Kidney (tissue), 14 donors: ENCODE results near the gene TCTN3. TPM values are rescaled to one million over a fixed set of nuclear protein-coding genes. Genes with fewer than 3 reads are reported as not detected.
A peak's percentile ranks its signal among the peaks of the same experiment; 100 is the strongest.

Source experiments
- DNase-seq, 5 donors: peaks; one replicate each; pipeline ENCODE4 v3.0.0-alpha.2; 2013 to 2020
- FAIRE-seq: peaks from 2 replicates; lab custom pipeline; 2012; peaks lifted over from hg19 to GRCh38; lab: Jason Lieb, UNC
- H3K27ac ChIP-seq, 2 donors: one replicate each; pipeline ENCODE4 v1.7.0; 2013; ENCODE audit warnings: low read depth in 2 of 2, low read length in 2 of 2, inconsistent platforms in 1 of 2
- H3K27me3 ChIP-seq: one replicate; pipeline ENCODE4 v1.7.1; 2013; ENCODE audit warnings: low read length, inconsistent platforms; ENCODE audit not compliant: control insufficient read depth, insufficient read depth
- H3K36me3 ChIP-seq, 3 donors: one replicate each; pipeline versions ENCODE4 v1.7.0 to v1.7.1; 2013; ENCODE audit warnings: low read length in 3 of 3, control low read depth in 1 of 3, inconsistent platforms in 1 of 3; ENCODE audit not compliant: insufficient read depth in 3 of 3, control insufficient read depth in 2 of 3
- H3K4me1 ChIP-seq, 3 donors: one replicate each; pipeline versions ENCODE4 v1.7.0 to v1.7.1; 2013; ENCODE audit warnings: low read length in 3 of 3, inconsistent platforms in 1 of 3, low read depth in 1 of 3; ENCODE audit not compliant: control insufficient read depth in 2 of 3, insufficient read depth in 2 of 3
- H3K4me3 ChIP-seq, 3 donors: one replicate each; pipeline versions ENCODE4 v1.7.0 to v1.8.1; 2013; ENCODE audit warnings: low read length in 3 of 3, control low read depth in 1 of 3, inconsistent platforms in 1 of 3
- H3K9ac ChIP-seq, 3 donors: one replicate each; pipeline versions ENCODE4 v1.7.0 to v1.7.1; 2013; ENCODE audit warnings: low read length in 3 of 3, control low read depth in 1 of 3, inconsistent platforms in 1 of 3
- H3K9me3 ChIP-seq, 3 donors: one replicate each; pipeline versions ENCODE4 v1.7.0 to v1.7.1; 2013; ENCODE audit warnings: low read length in 3 of 3, control low read depth in 1 of 3, inconsistent platforms in 1 of 3; ENCODE audit not compliant: control insufficient read depth in 2 of 3, insufficient read depth in 1 of 3
- CTCF ChIP-seq: IDR thresholded peaks from 3 replicates; pipeline ENCODE4 v1.5.1; 2012; ENCODE audit warnings: mild to moderate bottlenecking, moderate library complexity, borderline replicate concordance; ENCODE audit not compliant: insufficient read depth; ENCODE audit errors: extremely low read depth
- intact Hi-C: fragments of 100-400 bp; cut with DNase I; formaldehyde crosslinking; loops from one replicate; pipeline ENCODE4 v1.11.1; 2022
- polyA plus RNA-seq: library from polyadenylated mRNA; stranded (reverse); fragments of 350-450 nt; fragmentation: Illumina TruSeq; extraction: RNeasy Lipid Tissue Mini Kit (QIAGEN cat#74804); gene quantifications from one replicate; pipeline ENCODE4 v1.2.3, GENCODE V29; 2014; ENCODE audit warnings: low read depth, low replicate concordance; ENCODE audit not compliant: insufficient read depth
- total RNA-seq: library from RNA; stranded (reverse); fragmentation: NEBNext Ultra II Directional; extraction: Animal tissue kit (Norgen Biotek cat#: 25700); gene quantifications from one replicate; pipeline ENCODE4 v1.2.1, GENCODE V29; 2021
- donor health status: control.
- donor health status: control.
- donor health status: control.
- donor health status: control.
- donor health status: control.
- donor health status: DM: yes; HTN: yes; CAD: no.
- donor health status: Normal renal cell carcinoma (clear cell type).

Gene TCTN3
- total and polyA plus RNA-seq, 2 donors from 2014 or later = 40.3 to 46.3 TPM

GRCh38 chr10:95693071-95693667 lies 558 bp downstream of the TCTN3 start:
- no peak for FAIRE-seq
- H3K4me1 ChIP-seq = peaks cover 0 to 11% (median 0%) of the 10 kb centered on the region in 3 donors
- peak overlapping the region; percentile 90 to 99 (median 92) for H3K9ac ChIP-seq
- no peaks in the 10 kb centered on the region for H3K27me3 ChIP-seq
- DNase-seq = peak in 1 of 5 donors; percentile 6
- H3K9me3 ChIP-seq = no peaks in the 10 kb centered on the region
- intact Hi-C loops = loop anchor here (10.0 kb wide), 1 partner anchor 152 kb away; no protein-coding TSS in a partner anchor
- no peak for TF ChIP-seq CTCF
- peaks cover 0 to 7% (median 4%) of the 10 kb centered on the region in 3 donors for H3K36me3 ChIP-seq
- H3K4me3 ChIP-seq = peak overlapping the region; percentile 93 to 99 (median 95)
- peak overlapping the region; percentile 62 to 84 for H3K27ac ChIP-seq

- peaks cover 5 to 15% (median 13%) of the 10 kb centered on the region in 3 donors for H3K36me3 ChIP-seq
- FAIRE-seq (no peak), DNase-seq (no peak)
- H3K9ac ChIP-seq = no peak overlapping the region
- no peaks in the 10 kb centered on the region for H3K9me3 ChIP-seq
- no peak overlapping the region for H3K27ac ChIP-seq
- no peak for TF ChIP-seq CTCF
- peaks cover 0 to 11% (median 0%) of the 10 kb centered on the region in 3 donors for H3K4me1 ChIP-seq
- intact Hi-C loops = loop anchor here (10.0 kb wide), 1 partner anchor 154 kb away; no protein-coding TSS in a partner anchor
- no peaks in the 10 kb centered on the region for H3K27me3 ChIP-seq
- H3K4me3 ChIP-seq = no peak overlapping the region
Observed at GRCh38 chr10:95691281-95691680, 2.4 kb downstream of the TCTN3 start.

GRCh38 chr10:95688648-95689047 lies 5.1 kb downstream of the TCTN3 start:
- no peak for FAIRE-seq
- intact Hi-C loops = no loop called here
- Histone ChIP-seq H3K36me3 (peaks cover 8 to 36% (median 24%) of the 10 kb centered on the region in 3 donors), H3K9me3 (no peaks in the 10 kb centered on the region), H3K27ac (no peak overlapping the region), H3K4me3 (no peak overlapping the region), H3K27me3 (no peaks in the 10 kb centered on the region), H3K9ac (no peak overlapping the region), H3K4me1 (peaks cover 0 to 11% (median 0%) of the 10 kb centered on the region in 3 donors)
- DNase-seq = no peak
- no peak for TF ChIP-seq CTCF
